ENCODE measurements around the gene ILKAP. TPM values are rescaled to one million over a fixed set of nuclear protein-coding genes. Genes with fewer than 3 reads are reported as not detected.

ILKAP gene
- total RNA-seq, 1 donor from 2014 or later = 62.6 TPM

DNA sequence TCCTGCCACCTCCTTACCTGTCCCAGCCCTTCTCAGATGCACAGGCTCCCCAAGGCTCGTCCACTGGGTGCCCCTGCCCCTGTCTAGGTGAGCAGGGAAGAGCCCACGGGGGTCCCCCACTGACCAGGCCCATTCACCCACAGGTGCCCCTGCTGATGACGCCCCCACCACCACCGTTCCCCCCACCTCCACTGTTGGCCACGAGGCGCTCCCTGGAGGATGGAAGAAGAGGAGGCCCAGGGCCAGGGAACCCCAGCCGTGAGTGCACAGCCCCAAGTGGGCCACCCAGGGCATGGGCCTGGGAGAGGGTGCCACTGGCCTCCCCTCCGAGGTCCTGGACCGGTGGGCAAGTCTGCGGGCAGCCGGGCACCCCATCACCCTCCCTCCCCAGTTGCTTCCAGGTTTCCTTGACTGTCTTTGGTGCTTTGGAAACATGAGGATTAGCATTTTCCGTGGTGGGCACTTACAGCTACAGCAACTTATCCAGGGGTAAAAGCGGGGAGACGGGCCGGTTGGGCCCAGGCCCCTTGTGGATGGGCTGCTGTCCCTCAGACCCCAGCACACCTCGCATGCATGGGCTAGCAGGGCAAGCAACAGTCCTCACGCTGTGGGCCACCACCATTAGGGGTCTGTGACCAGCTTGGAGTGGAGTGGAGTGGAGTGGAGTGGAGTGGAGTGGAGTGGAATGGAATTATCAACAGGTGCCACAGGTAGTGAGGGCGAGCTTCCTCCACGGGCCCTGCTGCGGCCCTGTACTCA is 78.2 kb downstream of the ILKAP start:
- TF ChIP-seq POLR2A (IDR thresholded peaks at IDR 0.05) = no peak
- no peak for TF ChIP-seq POLR2AphosphoS5 (IDR thresholded peaks at IDR 0.05; ENCODE audit: insufficient read depth in 1 of 2, low read depth in 1 of 2)
- TF ChIP-seq, protein P1, sequence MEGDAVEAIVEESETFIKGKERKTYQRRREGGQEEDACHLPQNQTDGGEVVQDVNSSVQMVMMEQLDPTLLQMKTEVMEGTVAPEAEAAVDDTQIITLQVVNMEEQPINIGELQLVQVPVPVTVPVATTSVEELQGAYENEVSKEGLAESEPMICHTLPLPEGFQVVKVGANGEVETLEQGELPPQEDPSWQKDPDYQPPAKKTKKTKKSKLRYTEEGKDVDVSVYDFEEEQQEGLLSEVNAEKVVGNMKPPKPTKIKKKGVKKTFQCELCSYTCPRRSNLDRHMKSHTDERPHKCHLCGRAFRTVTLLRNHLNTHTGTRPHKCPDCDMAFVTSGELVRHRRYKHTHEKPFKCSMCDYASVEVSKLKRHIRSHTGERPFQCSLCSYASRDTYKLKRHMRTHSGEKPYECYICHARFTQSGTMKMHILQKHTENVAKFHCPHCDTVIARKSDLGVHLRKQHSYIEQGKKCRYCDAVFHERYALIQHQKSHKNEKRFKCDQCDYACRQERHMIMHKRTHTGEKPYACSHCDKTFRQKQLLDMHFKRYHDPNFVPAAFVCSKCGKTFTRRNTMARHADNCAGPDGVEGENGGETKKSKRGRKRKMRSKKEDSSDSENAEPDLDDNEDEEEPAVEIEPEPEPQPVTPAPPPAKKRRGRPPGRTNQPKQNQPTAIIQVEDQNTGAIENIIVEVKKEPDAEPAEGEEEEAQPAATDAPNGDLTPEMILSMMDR (IDR thresholded peaks at IDR 0.05) = no peak
- intact Hi-C loops (cut with DNase I) = no loop called here

DNA sequence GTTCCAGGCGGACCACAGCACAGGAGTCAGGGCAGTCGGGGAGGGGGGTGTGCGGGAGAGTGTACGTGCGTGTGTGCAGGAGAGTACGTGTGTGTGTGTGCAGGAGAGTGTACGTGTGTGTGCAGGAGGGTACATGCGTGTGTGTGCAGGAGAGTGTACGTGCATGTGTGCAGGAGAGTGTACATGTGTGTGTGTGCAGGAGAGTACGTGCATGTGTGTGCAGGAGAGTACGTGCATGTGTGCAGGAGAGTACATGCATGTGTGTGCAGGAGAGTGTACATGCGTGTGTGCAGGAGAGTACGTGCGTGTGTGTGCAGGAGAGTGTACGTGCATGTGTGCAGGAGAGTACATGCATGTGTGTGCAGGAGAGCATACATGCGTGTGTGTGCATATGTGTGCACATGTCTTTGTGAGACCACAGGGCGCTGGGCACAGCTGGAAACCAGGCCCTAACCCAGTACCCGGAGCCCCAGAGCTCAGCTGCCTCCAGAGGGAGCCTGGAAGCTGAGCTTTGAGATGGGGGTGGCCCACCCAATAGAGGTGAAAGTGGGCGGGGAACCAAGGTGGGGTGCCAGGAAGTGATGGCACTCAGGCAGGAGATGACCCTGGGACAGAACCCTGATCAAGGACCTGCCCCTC is 78.9 kb downstream of the ILKAP start:
- no peak overlapping the region for H3K4me3 ChIP-seq
- H3K36me3 ChIP-seq = no peaks in the 10 kb centered on the region
- no peak for DNase-seq (ENCODE audit: extremely low spot score in 2 of 2)
- TF ChIP-seq, protein P1 (IDR thresholded peaks at IDR 0.05) = no peak
- no peak for TF ChIP-seq POLR2AphosphoS5 (IDR thresholded peaks at IDR 0.05; ENCODE audit: insufficient read depth in 1 of 2, low read depth in 1 of 2)
- H3K4me1 ChIP-seq = peaks cover 6% of the 10 kb centered on the region
- no peaks in the 10 kb centered on the region for H3K9me3 ChIP-seq
- H3K27me3 ChIP-seq = no peaks in the 10 kb centered on the region
- intact Hi-C loops (cut with DNase I) = no loop called here
- H3K27ac ChIP-seq = no peak overlapping the region

More for the DNA sequence above, 78.2 kb downstream of the ILKAP start:
- Histone ChIP-seq H3K9me3 (no peaks in the 10 kb centered on the region), H3K27ac (no peak overlapping the region), H3K27me3 (no peaks in the 10 kb centered on the region), H3K36me3 (no peaks in the 10 kb centered on the region), H3K4me1 (peaks cover 6% of the 10 kb centered on the region), H3K4me3 (no peak overlapping the region)
- no peak for DNase-seq (ENCODE audit: extremely low spot score in 2 of 2)

DNA sequence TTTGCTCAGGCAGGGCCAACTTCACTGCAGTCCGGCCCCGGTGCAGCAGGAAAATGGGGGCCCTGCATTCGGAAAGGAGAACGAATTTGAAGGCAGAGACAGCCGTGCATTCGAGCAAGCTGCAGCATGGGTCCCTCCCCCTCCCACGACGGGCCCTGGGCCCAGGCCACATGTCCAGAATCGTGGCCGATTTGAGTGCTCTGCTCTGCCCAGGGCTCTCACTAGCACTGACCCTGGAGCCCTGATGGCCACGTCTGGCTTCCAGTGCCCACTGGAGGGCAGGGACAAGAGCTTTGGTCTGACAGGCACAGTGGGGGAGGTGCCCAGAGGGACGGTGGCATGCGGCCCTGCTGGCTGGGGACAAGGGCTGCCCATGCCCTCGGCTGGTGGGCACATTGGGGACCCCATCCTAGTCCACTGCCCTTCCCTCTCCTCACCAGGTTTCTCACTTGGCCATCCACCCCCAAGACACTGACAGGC is 79.5 kb downstream of the ILKAP start:
- Histone ChIP-seq H3K9me3 (no peaks in the 10 kb centered on the region), H3K4me1 (peaks cover 6% of the 10 kb centered on the region), H3K36me3 (no peaks in the 10 kb centered on the region), H3K4me3 (no peak overlapping the region), H3K27me3 (no peaks in the 10 kb centered on the region), H3K27ac (no peak overlapping the region)
- TF ChIP-seq, protein P1 (IDR thresholded peaks at IDR 0.05) = no peak
- TF ChIP-seq POLR2AphosphoS5 (IDR thresholded peaks at IDR 0.05; ENCODE audit: insufficient read depth in 1 of 2, low read depth in 1 of 2) (no peak), POLR2A (IDR thresholded peaks at IDR 0.05) (no peak)
- intact Hi-C loops (cut with DNase I) = no loop called here
- DNase-seq (ENCODE audit: extremely low spot score in 2 of 2) = no peak

DNA sequence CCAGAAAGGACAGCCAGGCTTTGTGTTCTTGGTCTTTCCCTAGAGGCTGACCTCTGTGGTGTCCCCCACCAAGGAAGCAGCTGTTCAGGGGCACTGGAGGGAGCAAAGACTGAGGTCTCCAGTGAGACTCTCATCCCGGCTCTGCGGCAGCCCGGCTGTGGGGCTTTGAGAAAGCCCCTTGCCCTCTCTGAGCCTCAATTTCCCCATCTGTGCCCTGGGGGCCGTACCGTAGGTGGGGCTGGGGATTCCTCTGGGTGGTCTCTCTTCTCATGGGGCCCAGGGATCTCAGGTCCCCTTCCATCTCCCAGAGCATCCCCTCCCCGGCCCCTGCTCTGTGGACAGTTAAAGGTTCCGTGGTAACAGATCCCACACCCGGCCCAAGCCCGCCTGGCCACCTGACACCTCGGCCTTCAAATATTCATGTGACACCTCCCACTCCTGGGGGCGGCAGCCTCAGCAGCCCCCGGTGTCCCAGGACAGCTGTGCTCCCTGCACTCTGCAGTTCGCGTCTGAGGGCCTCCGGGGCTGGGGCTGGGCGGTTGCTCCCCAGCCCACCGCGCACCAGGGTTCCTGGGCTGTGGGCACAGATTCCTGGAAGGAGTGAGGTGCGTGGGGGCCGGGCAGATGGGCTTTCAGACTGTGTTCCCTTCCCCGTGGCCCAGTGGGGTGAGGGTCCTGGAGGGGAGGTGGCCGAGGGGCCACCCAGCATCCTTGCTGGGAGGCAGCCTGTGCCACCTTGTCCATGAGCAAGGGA is 80.1 kb downstream of the ILKAP start:
- H3K9me3 ChIP-seq = no peaks in the 10 kb centered on the region
- no peak overlapping the region for H3K27ac ChIP-seq
- no peaks in the 10 kb centered on the region for H3K36me3 ChIP-seq
- intact Hi-C loops (cut with DNase I) = no loop called here
- DNase-seq (ENCODE audit: extremely low spot score in 2 of 2) = no peak
- no peak overlapping the region for H3K4me3 ChIP-seq
- H3K27me3 ChIP-seq = no peaks in the 10 kb centered on the region
- TF ChIP-seq POLR2A (IDR thresholded peaks at IDR 0.05) = no peak
- TF ChIP-seq, protein P1 (IDR thresholded peaks at IDR 0.05) = no peak
- no peak for TF ChIP-seq POLR2AphosphoS5 (IDR thresholded peaks at IDR 0.05; ENCODE audit: insufficient read depth in 1 of 2, low read depth in 1 of 2)
- peaks cover 6% of the 10 kb centered on the region for H3K4me1 ChIP-seq
